ENCODE measurements around the gene GIMAP8. TPM values are rescaled to one million over a fixed set of nuclear protein-coding genes. Genes with fewer than 3 reads are reported as not detected.
"Not testable (repeated sequence)": the region's sequence is repeated elsewhere in the genome, so short reads cannot be mapped to it uniquely, and the experiment has no call there.

The GIMAP8 gene
- total and polyA plus RNA-seq, 7 experiments from 2014 or later, result 13.8 to 69.7 (median 52.5) TPM

- peak overlapping the region; percentile 84 for H3K27ac ChIP-seq (ENCODE audit: low read depth, low read length)
- peaks cover 45 to 75% (median 70%) of the 10 kb centered on the region in 7 donors for H3K4me1 Mint-ChIP-seq
- intact Hi-C loops (cut with micrococcal nuclease), result loop anchor here in 1 of 2 donors (2.0 kb wide), 1 partner anchor 15 kb away; no protein-coding TSS in a partner anchor
- no peaks in the 10 kb centered on the region for H3K27me3 ChIP-seq (ENCODE audit: control insufficient read depth in 2 of 2, insufficient read depth in 2 of 2, low read length in 2 of 2)
- H3K27ac Mint-ChIP-seq, result peak overlapping the region; percentile 60 to 99 (median 95)
- peaks cover 0 to 49% (median 22%) of the 10 kb centered on the region in 11 donors for H3K9me3 Mint-ChIP-seq
- peak overlapping the region; percentile 87 to 99 (median 97) for H3K4me3 Mint-ChIP-seq
- peaks cover 27 to 41% of the 10 kb centered on the region in 2 donors for H3K4me1 ChIP-seq (ENCODE audit: control insufficient read depth in 2 of 2, insufficient read depth in 2 of 2, low read length in 2 of 2)
- H3K27me3 Mint-ChIP-seq, result no peaks in the 10 kb centered on the region
- DNase-seq (peak in 1 of 9 donors; percentile 12), ATAC-seq (no peak)
- ChIA-PET POLR2A (interaction anchor here (0.7 to 13.9 kb wide), 16 partner anchors 10 to 584 kb away, joined by 3 to 829 read pairs (median 86); partner anchors contain the start of genes GIMAP1, GIMAP4, GIMAP5 and GIMAP6), CTCF (interaction anchor here (5.9 kb wide), 1 partner anchor 60 kb away, joined by 91 read pairs; the partner anchor contains the start of gene GIMAP7)
- H3K36me3 Mint-ChIP-seq, result peaks cover 17 to 69% (median 56%) of the 10 kb centered on the region in 5 donors
- H3K36me3 ChIP-seq (ENCODE audit: control insufficient read depth in 2 of 3, insufficient read depth in 3 of 3, low read length in 3 of 3), result peaks cover 0 to 27% (median 4%) of the 10 kb centered on the region in 3 experiments
- H3K9me3 ChIP-seq (ENCODE audit: control insufficient read depth in 2 of 3, low read length in 3 of 3), result peaks cover 5 to 14% (median 12%) of the 10 kb centered on the region in 3 experiments
- peak overlapping the region; percentile 55 for H3K4me3 ChIP-seq (ENCODE audit: low read length)
Measured at GRCh38 chr7:150453892-150454291, 3.5 kb downstream of the GIMAP8 start.

DNA sequence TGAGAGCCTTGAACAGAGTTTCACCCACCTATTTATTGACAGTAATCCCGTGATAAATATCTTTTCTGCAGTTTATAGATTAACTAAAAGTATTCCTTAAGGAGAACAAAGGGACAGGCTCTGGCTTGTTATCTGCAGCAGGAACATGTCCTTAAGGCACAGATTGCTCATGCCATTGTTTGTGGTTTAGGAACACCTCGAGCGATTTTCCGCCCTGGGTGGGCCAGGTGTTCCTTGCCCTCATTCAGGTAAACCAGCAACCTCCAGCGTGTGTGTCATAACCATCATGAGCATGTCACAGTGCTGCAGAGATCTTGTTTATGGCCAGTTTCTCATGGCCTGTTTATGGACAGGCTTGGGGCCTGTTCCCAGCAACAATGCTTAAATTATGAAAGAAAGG lies 6.6 kb downstream of the GIMAP8 start:
- H3K36me3 Mint-ChIP-seq, result peaks cover 33 to 92% (median 84%) of the 10 kb centered on the region in 5 donors
- ChIA-PET POLR2A (interaction anchor here (9.0 to 13.9 kb wide), 5 partner anchors 7 to 109 kb away, joined by 156 to 829 read pairs (median 455); partner anchors contain the start of genes GIMAP4 and GIMAP7), CTCF (interaction anchor here (0.7 kb wide), 1 partner anchor 116 kb away, joined by 4 read pairs; no protein-coding TSS in a partner anchor)
- peak overlapping the region in 2 of 10 donors; percentile 23 to 97 for H3K4me3 Mint-ChIP-seq
- DNase-seq; H3K4me3 ChIP-seq (ENCODE audit: low read length); H3K27me3 ChIP-seq (ENCODE audit: control insufficient read depth in 2 of 2, insufficient read depth in 2 of 2, low read length in 2 of 2); intact Hi-C loops (cut with micrococcal nuclease); H3K27me3 Mint-ChIP-seq; ATAC-seq; H3K27ac ChIP-seq (ENCODE audit: low read depth, low read length): not testable (repeated sequence)
- peaks cover 16 to 24% of the 10 kb centered on the region in 2 donors for H3K4me1 ChIP-seq (ENCODE audit: control insufficient read depth in 2 of 2, insufficient read depth in 2 of 2, low read length in 2 of 2)
- peaks cover 5 to 43% (median 28%) of the 10 kb centered on the region in 3 experiments for H3K9me3 ChIP-seq (ENCODE audit: control insufficient read depth in 2 of 3, low read length in 3 of 3)
- peaks cover 9 to 80% (median 43%) of the 10 kb centered on the region in 11 donors for H3K9me3 Mint-ChIP-seq
- peaks cover 37 to 85% (median 79%) of the 10 kb centered on the region in 7 donors for H3K4me1 Mint-ChIP-seq
- peak overlapping the region in 6 of 9 donors; percentile 49 to 99 (median 93) for H3K27ac Mint-ChIP-seq
- peaks cover 0 to 40% (median 4%) of the 10 kb centered on the region in 3 experiments for H3K36me3 ChIP-seq (ENCODE audit: control insufficient read depth in 2 of 3, insufficient read depth in 3 of 3, low read length in 3 of 3)

- peak overlapping the region in 6 of 10 donors; percentile 23 to 97 (median 34) for H3K4me3 Mint-ChIP-seq
- H3K4me1 Mint-ChIP-seq, result peaks cover 40 to 93% (median 89%) of the 10 kb centered on the region in 7 donors
- H3K9me3 Mint-ChIP-seq, result peaks cover 19 to 92% (median 50%) of the 10 kb centered on the region in 11 donors
- Histone ChIP-seq H3K27me3 (ENCODE audit: control insufficient read depth in 2 of 2, insufficient read depth in 2 of 2, low read length in 2 of 2) (no peaks in the 10 kb centered on the region), H3K27ac (ENCODE audit: low read depth, low read length) (peak overlapping the region; percentile 22), H3K9me3 (ENCODE audit: control insufficient read depth in 2 of 3, low read length in 3 of 3) (peaks cover 12 to 53% (median 36%) of the 10 kb centered on the region in 3 experiments), H3K4me3 (ENCODE audit: low read length) (no peak overlapping the region), H3K4me1 (ENCODE audit: control insufficient read depth in 2 of 2, insufficient read depth in 2 of 2, low read length in 2 of 2) (peaks cover 20 to 24% of the 10 kb centered on the region in 2 donors), H3K36me3 (ENCODE audit: control insufficient read depth in 2 of 3, insufficient read depth in 3 of 3, low read length in 3 of 3) (peaks cover 0 to 40% (median 4%) of the 10 kb centered on the region in 3 experiments)
- DNase-seq (no peak), ATAC-seq (no peak)
- H3K36me3 Mint-ChIP-seq, result peaks cover 42 to 97% (median 94%) of the 10 kb centered on the region in 5 donors
- intact Hi-C loops (cut with micrococcal nuclease), result no loop called here
- ChIA-PET CTCF (no interaction called here), POLR2A (interaction anchor here (1.0 to 13.9 kb wide), 4 partner anchors 21 to 58 kb away, joined by 4 to 829 read pairs (median 326); partner anchors contain the start of gene GIMAP7)
- no peaks in the 10 kb centered on the region for H3K27me3 Mint-ChIP-seq
- H3K27ac Mint-ChIP-seq, result peak overlapping the region in 7 of 9 donors; percentile 49 to 99 (median 92)
Measured at GRCh38 chr7:150458235-150458634, 7.8 kb downstream of the GIMAP8 start.

- Histone ChIP-seq H3K4me1 (ENCODE audit: control insufficient read depth in 2 of 2, insufficient read depth in 2 of 2, low read length in 2 of 2) (peaks cover 20 to 27% of the 10 kb centered on the region in 2 donors), H3K9me3 (ENCODE audit: control insufficient read depth in 2 of 3, low read length in 3 of 3) (peaks cover 12 to 58% (median 36%) of the 10 kb centered on the region in 3 experiments), H3K4me3 (ENCODE audit: low read length) (no peak overlapping the region), H3K27me3 (ENCODE audit: control insufficient read depth in 2 of 2, insufficient read depth in 2 of 2, low read length in 2 of 2) (no peaks in the 10 kb centered on the region), H3K27ac (ENCODE audit: low read depth, low read length) (no peak overlapping the region), H3K36me3 (ENCODE audit: control insufficient read depth in 2 of 3, insufficient read depth in 3 of 3, low read length in 3 of 3) (peaks cover 0 to 40% (median 4%) of the 10 kb centered on the region in 3 experiments)
- DNase-seq (no peak), ATAC-seq (no peak)
- H3K9me3 Mint-ChIP-seq, result peaks cover 24 to 97% (median 54%) of the 10 kb centered on the region in 11 donors
- ChIA-PET CTCF (no interaction called here), POLR2A (interaction anchor here (1.0 to 9.9 kb wide), 2 partner anchors 23 to 54 kb away, joined by 4 to 73 read pairs; partner anchors contain the start of gene GIMAP7)
- intact Hi-C loops (cut with micrococcal nuclease), result no loop called here
- H3K4me3 Mint-ChIP-seq, result peak overlapping the region in 4 of 10 donors; percentile 6 to 62 (median 20)
- H3K36me3 Mint-ChIP-seq, result peaks cover 43 to 99% (median 94%) of the 10 kb centered on the region in 5 donors
- peak overlapping the region in 2 of 9 donors; percentile 49 to 59 for H3K27ac Mint-ChIP-seq
- no peaks in the 10 kb centered on the region for H3K27me3 Mint-ChIP-seq
- peaks cover 40 to 93% (median 89%) of the 10 kb centered on the region in 7 donors for H3K4me1 Mint-ChIP-seq
Measured at GRCh38 chr7:150458756-150459155, 8.3 kb downstream of the GIMAP8 start.

DNA sequence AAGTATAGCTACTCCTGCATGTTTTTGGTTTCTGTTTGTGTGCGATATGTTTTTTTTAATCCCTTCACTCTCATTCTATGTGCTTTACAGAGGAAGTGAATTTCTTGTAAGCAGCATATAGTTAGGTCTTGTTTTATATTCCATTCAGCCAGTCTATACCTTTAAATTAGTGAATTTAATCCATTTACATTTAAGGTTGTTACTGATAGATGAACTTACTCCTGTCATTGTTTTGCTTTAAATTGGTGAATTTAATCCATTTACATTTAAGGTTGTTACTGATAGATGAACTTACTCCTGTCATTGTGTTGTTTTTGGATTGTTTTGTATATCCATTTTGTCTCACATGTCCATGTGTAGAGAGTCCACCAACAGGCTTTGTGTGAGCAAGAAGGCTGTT lies 11.1 kb downstream of the GIMAP8 start:
- ATAC-seq (no peak), DNase-seq (no peak)
- H3K9me3 ChIP-seq (ENCODE audit: control insufficient read depth in 2 of 3, low read length in 3 of 3), result peaks cover 7 to 45% (median 29%) of the 10 kb centered on the region in 3 experiments
- H3K4me1 ChIP-seq (ENCODE audit: control insufficient read depth in 2 of 2, insufficient read depth in 2 of 2, low read length in 2 of 2), result peaks cover 27% of the 10 kb centered on the region in 2 donors
- ChIA-PET CTCF (interaction anchor here (1.1 kb wide), 1 partner anchor 10 kb away, joined by 3 read pairs; no protein-coding TSS in a partner anchor), POLR2A (interaction anchor here (0.9 to 10.0 kb wide), 10 partner anchors 9 to 545 kb away, joined by 3 to 156 read pairs (median 4); partner anchors contain the start of genes GIMAP4, GIMAP7 and GIMAP8)
- H3K27me3 ChIP-seq (ENCODE audit: control insufficient read depth in 2 of 2, insufficient read depth in 2 of 2, low read length in 2 of 2), result no peaks in the 10 kb centered on the region
- peaks cover 44 to 93% (median 89%) of the 10 kb centered on the region in 7 donors for H3K4me1 Mint-ChIP-seq
- intact Hi-C loops (cut with micrococcal nuclease), result no loop called here
- H3K36me3 ChIP-seq (ENCODE audit: control insufficient read depth in 2 of 3, insufficient read depth in 3 of 3, low read length in 3 of 3), result peaks cover 0 to 29% (median under 1%) of the 10 kb centered on the region in 3 experiments
- H3K36me3 Mint-ChIP-seq, result peaks cover 43 to 92% (median 89%) of the 10 kb centered on the region in 5 donors
- H3K4me3 ChIP-seq (ENCODE audit: low read length), result no peak overlapping the region
- H3K4me3 Mint-ChIP-seq, result peak overlapping the region in 5 of 10 donors; percentile 8 to 91 (median 37)
- no peak overlapping the region for H3K27ac ChIP-seq (ENCODE audit: low read depth, low read length)
- H3K27ac Mint-ChIP-seq, result peak overlapping the region in 8 of 9 donors; percentile 29 to 97 (median 56)
- no peaks in the 10 kb centered on the region for H3K27me3 Mint-ChIP-seq
- peaks cover 24 to 72% (median 46%) of the 10 kb centered on the region in 11 donors for H3K9me3 Mint-ChIP-seq

- H3K4me1 Mint-ChIP-seq, result peaks cover 45 to 94% (median 90%) of the 10 kb centered on the region in 7 donors
- POLR2A ChIA-PET, result interaction anchor here (0.7 to 10.0 kb wide), 4 partner anchors 10 to 51 kb away, joined by 3 to 156 read pairs (median 40); partner anchors contain the start of genes GIMAP7 and GIMAP8
- peak overlapping the region in 6 of 9 donors; percentile 10 to 97 (median 52) for H3K27ac Mint-ChIP-seq
Measured at GRCh38 chr7:150462413-150462812, 12.0 kb downstream of the GIMAP8 start.

More at GRCh38 chr7:150462413-150462812, 12.0 kb downstream of the GIMAP8 start:
- Histone ChIP-seq H3K27ac (ENCODE audit: low read depth, low read length) (no peak overlapping the region), H3K36me3 (ENCODE audit: control insufficient read depth in 2 of 3, insufficient read depth in 3 of 3, low read length in 3 of 3) (peaks cover 0 to 36% (median 5%) of the 10 kb centered on the region in 3 experiments), H3K9me3 (ENCODE audit: control insufficient read depth in 2 of 3, low read length in 3 of 3) (peaks cover 7 to 45% (median 24%) of the 10 kb centered on the region in 3 experiments), H3K4me3 (ENCODE audit: low read length) (no peak overlapping the region), H3K27me3 (ENCODE audit: control insufficient read depth in 2 of 2, insufficient read depth in 2 of 2, low read length in 2 of 2) (no peaks in the 10 kb centered on the region), H3K4me1 (ENCODE audit: control insufficient read depth in 2 of 2, insufficient read depth in 2 of 2, low read length in 2 of 2) (peaks cover 31 to 33% of the 10 kb centered on the region in 2 donors)
- DNase-seq (no peak), ATAC-seq (no peak)
- intact Hi-C loops (cut with micrococcal nuclease), result no loop called here
- Mint-ChIP-seq H3K27me3 (no peaks in the 10 kb centered on the region), H3K9me3 (peaks cover 24 to 63% (median 40%) of the 10 kb centered on the region in 11 donors), H3K4me3 (peak overlapping the region in 3 of 10 donors; percentile 4 to 91 (median 10)), H3K36me3 (peaks cover 44 to 92% (median 90%) of the 10 kb centered on the region in 5 donors)
- CTCF ChIA-PET, result interaction anchor here (1.1 kb wide), 1 partner anchor 11 kb away, joined by 3 read pairs; no protein-coding TSS in a partner anchor

Data from naive thymus-derived CD4-positive, alpha-beta T cell (primary cell).